HFFc6 (cell line): ENCODE measurements around the gene SLC15A3. TPM values are rescaled to one million over a fixed set of nuclear protein-coding genes. Genes with fewer than 3 reads are reported as not detected.

ENCODE experiments used
- DNase-seq: peaks from one replicate; pipeline ENCODE4 v3.0.0-alpha.2; 2018
- H3K27ac Mint-ChIP-seq: 2 replicates; pipeline ENCODE4 v1.8.0; 2020; ENCODE audit warnings: mild to moderate bottlenecking, mixed read lengths
- H3K27me3 Mint-ChIP-seq: 2 replicates; pipeline ENCODE4 v1.8.0; 2021; ENCODE audit warnings: mild to moderate bottlenecking, moderate library complexity, mixed read lengths; ENCODE audit not compliant: insufficient read depth
- H3K36me3 Mint-ChIP-seq: 2 replicates; pipeline ENCODE4 v1.8.0; 2021; ENCODE audit warnings: low read depth, mixed read lengths
- H3K4me1 Mint-ChIP-seq: 2 replicates; pipeline ENCODE4 v1.8.0; 2020; ENCODE audit warnings: low read depth, mixed read lengths
- H3K4me3 Mint-ChIP-seq: 2 replicates; pipeline ENCODE4 v1.8.0; 2020; ENCODE audit warnings: mild to moderate bottlenecking, moderate library complexity, mixed read lengths
- H3K9me3 Mint-ChIP-seq: 2 replicates; pipeline ENCODE4 v1.8.0; 2020; ENCODE audit warnings: mild to moderate bottlenecking, mixed read lengths
- CTCF ChIP-seq: fragments of 200-600 bp; sonication (generic); IDR thresholded peaks from 2 replicates; pipeline ENCODE4 v1.5.0; 2021; ENCODE audit warnings: antibody characterized with exemption, mild to moderate bottlenecking
- total RNA-seq, 6 experiments: library from RNA; stranded (reverse); fragmentation: NEBNext Ultra II Directional; extraction: Animal tissue kit (Norgen Biotek cat#: 25700); gene quantifications; 2 replicates in 1 of 6; 3 replicates in 5 of 6; pipeline ENCODE4 v1.2.3, GENCODE V29; 2021

The SLC15A3 gene
- total RNA-seq, 6 experiments from 2014 or later: 2.7 to 6.6 (median 3.4) TPM

DNA sequence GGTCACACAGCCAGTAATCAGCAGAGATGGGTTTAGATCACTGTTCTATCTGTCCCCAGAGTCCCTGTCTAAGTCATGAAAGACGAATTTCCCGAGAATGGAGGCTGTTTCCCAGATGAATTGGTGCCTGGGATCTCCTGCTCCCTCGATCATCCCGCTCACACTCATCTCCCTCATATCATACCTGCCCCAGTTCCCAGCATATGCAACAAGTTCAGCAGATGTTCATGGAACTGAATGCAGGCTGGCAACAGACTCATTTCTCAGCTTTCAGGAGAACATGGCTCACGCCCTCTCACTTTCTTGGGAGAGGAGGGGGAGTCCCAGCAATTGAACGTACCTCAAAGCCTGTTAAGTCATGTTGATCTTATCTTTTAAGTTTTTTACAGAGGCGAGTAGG, 41.6 kb upstream of the SLC15A3 start:
- Mint-ChIP-seq H3K36me3 (no peaks in the 10 kb centered on the region), H3K27me3 (peaks cover 31% of the 10 kb centered on the region), H3K4me3 (no peak overlapping the region), H3K4me1 (no peaks in the 10 kb centered on the region; the same call in 1 of the 2 replicates), H3K27ac (no peak overlapping the region), H3K9me3 (no peaks in the 10 kb centered on the region)
- DNase-seq: no peak
- no peak for TF ChIP-seq CTCF

DNA sequence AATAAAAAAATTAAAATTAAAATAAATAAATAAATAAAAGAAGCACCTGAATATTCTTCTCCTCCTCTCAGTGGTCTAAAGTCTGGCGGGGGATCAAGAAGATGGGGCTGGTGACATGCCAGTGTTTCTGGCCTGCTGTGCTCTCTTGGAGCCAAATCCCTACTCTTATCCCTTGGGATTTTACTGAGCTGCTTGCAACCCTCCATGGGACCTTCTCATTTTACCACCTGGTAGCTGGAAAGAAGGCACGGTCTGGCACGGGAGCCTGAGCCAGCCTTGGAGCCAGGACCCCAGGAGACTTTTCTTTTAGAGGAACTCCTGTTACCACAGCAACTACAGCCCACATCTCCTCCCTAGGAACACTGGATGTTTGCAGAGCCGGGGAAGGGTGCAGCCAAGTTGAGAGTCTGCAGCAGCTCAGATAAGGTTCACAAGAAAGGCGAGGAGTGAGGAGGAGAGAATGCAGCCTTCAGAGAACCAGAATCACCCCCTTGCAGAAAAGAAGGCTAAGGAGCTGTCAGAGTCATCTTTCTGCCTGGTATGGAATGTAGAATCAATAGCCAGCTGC, 41.0 kb upstream of the SLC15A3 start:
- H3K27me3 Mint-ChIP-seq: peaks cover 35% of the 10 kb centered on the region
- TF ChIP-seq CTCF: no peak
- no peak for DNase-seq
- no peaks in the 10 kb centered on the region for H3K9me3 Mint-ChIP-seq
- H3K4me1 Mint-ChIP-seq: no peaks in the 10 kb centered on the region; the same call in 1 of the 2 replicates
- no peak overlapping the region for H3K27ac Mint-ChIP-seq
- no peak overlapping the region for H3K4me3 Mint-ChIP-seq
- no peaks in the 10 kb centered on the region for H3K36me3 Mint-ChIP-seq

GRCh38 chr11:60991457-60991856, 39.5 kb upstream of the SLC15A3 start:
- DNase-seq: no peak
- no peak overlapping the region for H3K27ac Mint-ChIP-seq
- H3K36me3 Mint-ChIP-seq: no peaks in the 10 kb centered on the region
- H3K9me3 Mint-ChIP-seq: no peaks in the 10 kb centered on the region
- peaks cover 37% of the 10 kb centered on the region for H3K27me3 Mint-ChIP-seq
- TF ChIP-seq CTCF: no peak
- H3K4me1 Mint-ChIP-seq: peaks cover 1% of the 10 kb centered on the region
- H3K4me3 Mint-ChIP-seq: no peak overlapping the region

DNA sequence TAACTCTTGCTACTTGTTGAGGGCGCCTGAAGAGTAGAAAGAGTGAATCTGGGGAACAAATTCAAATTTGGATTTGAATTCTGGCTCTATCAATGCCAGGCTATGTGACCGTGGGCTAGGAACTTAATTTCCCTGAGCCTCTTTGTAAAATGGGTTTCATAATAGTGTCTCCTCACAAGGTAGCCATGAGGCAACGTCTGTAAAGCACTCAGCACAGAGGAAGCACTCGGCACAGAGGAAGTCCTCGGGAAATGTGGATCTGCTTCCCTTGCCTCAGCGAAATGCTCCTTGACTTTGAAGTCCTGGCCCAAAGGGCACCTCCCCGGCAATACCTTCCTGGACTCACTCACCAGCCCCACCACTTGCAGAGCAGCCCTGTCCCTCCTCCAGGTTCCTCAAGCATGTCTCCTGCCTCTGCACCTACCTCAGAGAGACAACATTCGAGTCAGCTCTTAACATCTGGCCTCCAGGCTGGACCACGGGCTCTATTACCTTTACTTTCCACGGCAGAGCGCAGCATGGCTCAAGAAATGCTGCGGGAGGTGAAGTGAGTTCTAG, 37.2 kb upstream of the SLC15A3 start:
- Mint-ChIP-seq H3K27me3 (peaks cover 34% of the 10 kb centered on the region), H3K36me3 (no peaks in the 10 kb centered on the region), H3K4me3 (no peak overlapping the region), H3K4me1 (peaks cover 12% of the 10 kb centered on the region), H3K9me3 (no peaks in the 10 kb centered on the region), H3K27ac (no peak overlapping the region)
- TF ChIP-seq CTCF: no peak
- no peak for DNase-seq

GRCh38 chr11:60988658-60989057, 36.7 kb upstream of the SLC15A3 start:
- Mint-ChIP-seq H3K4me1 (peaks cover 12% of the 10 kb centered on the region), H3K4me3 (no peak overlapping the region), H3K36me3 (no peaks in the 10 kb centered on the region), H3K27me3 (peaks cover 36% of the 10 kb centered on the region), H3K9me3 (no peaks in the 10 kb centered on the region), H3K27ac (no peak overlapping the region)
- no peak for DNase-seq
- no peak for TF ChIP-seq CTCF
